Iris pigment epithelial cell (primary cell): ENCODE measurements around the gene INCA1.
"Not testable (repeated sequence)": the region's sequence is repeated elsewhere in the genome, so short reads cannot be mapped to it uniquely, and the experiment has no call there.

Experiments
- DNase-seq: peaks from one replicate; pipeline ENCODE4 v3.0.0-alpha.2; 2011; ENCODE audit warnings: low read depth

Gene INCA1

GRCh38 chr17:4997302-4998026 is at the start of gene INCA1, which contains the start of gene KIF1C:
Gene INCA1 (minus strand): TSS chr17:4997522. CDS start chr17:4994437, 3,085 bp downstream.
Gene KIF1C (plus strand): TSS chr17:4997950. CDS start chr17:5000247, 2,297 bp downstream.
- peak; percentile 91 for DNase-seq

GRCh38 chr17:5045496-5045895 is 48.2 kb upstream of the INCA1 start:
- no peak for DNase-seq

- no peak for DNase-seq
Observed at GRCh38 chr17:5044630-5045029, 47.3 kb upstream of the INCA1 start.

GRCh38 chr17:5043524-5043923 is 46.2 kb upstream of the INCA1 start:
- no peak for DNase-seq

- no peak for DNase-seq
Observed at GRCh38 chr17:5042157-5043022, 45.1 kb upstream of the INCA1 start.

- no peak for DNase-seq
Observed at GRCh38 chr17:5035315-5035714, 38.0 kb upstream of the INCA1 start, which contains the start of gene SLC52A1. Gene SLC52A1 (minus strand): TSS chr17:5035426. CDS start chr17:5034606, 820 bp downstream.

- DNase-seq: no peak
Observed at GRCh38 chr17:5034651-5035050, 37.3 kb upstream of the INCA1 start.

- no peak for DNase-seq
Observed at GRCh38 chr17:5034063-5034462, 36.7 kb upstream of the INCA1 start.

GRCh38 chr17:5033352-5034015 is 36.2 kb upstream of the INCA1 start:
- DNase-seq: no peak

- no peak for DNase-seq
Observed at GRCh38 chr17:5032865-5033264, 35.5 kb upstream of the INCA1 start.

GRCh38 chr17:5031365-5032082 is 34.2 kb upstream of the INCA1 start:
- peak; percentile 74 for DNase-seq

- DNase-seq: not testable (repeated sequence)
Observed at GRCh38 chr17:5030168-5030567, 32.8 kb upstream of the INCA1 start.

- no peak for DNase-seq
Observed at GRCh38 chr17:5027916-5028315, 30.6 kb upstream of the INCA1 start.

- DNase-seq: no peak
Observed at GRCh38 chr17:5027299-5027698, 30.0 kb upstream of the INCA1 start.

- DNase-seq: no peak
Observed at GRCh38 chr17:5024604-5025003, 27.3 kb upstream of the INCA1 start.

- no peak for DNase-seq
Observed at GRCh38 chr17:5023588-5024147, 26.3 kb upstream of the INCA1 start.

- DNase-seq: no peak
Observed at GRCh38 chr17:5022171-5022711, 24.9 kb upstream of the INCA1 start.

GRCh38 chr17:5020502-5021023 is 23.2 kb upstream of the INCA1 start:
- no peak for DNase-seq

GRCh38 chr17:5019475-5019956 is 22.2 kb upstream of the INCA1 start:
- peak; percentile 15 for DNase-seq

GRCh38 chr17:5014357-5014756 is 17.0 kb upstream of the INCA1 start:
- no peak for DNase-seq

- peak; percentile 91 for DNase-seq
Observed at GRCh38 chr17:5011928-5012327, 14.6 kb upstream of the INCA1 start.
